Osteoblast (primary cell): Measurements from ENCODE around the gene ZNF521. TPM values are rescaled to one million over a fixed set of nuclear protein-coding genes. Genes with fewer than 3 reads are reported as not detected.

ENCODE experiments used
- DNase-seq: peaks from one replicate; pipeline ENCODE4 v3.0.0; 2011; ENCODE audit warnings: low spot score, mixed read lengths; ENCODE audit not compliant: insufficient read length; ENCODE audit errors: missing footprints
- H2AFZ ChIP-seq: 2 replicates; pipeline ENCODE4 v1.6.0; 2011; ENCODE audit warnings: mild to moderate bottlenecking, low read length
- H3K27ac ChIP-seq: 2 replicates; pipeline ENCODE4 v1.5.1; 2011; ENCODE audit warnings: mild to moderate bottlenecking, low read depth, low read length, moderate library complexity
- H3K27me3 ChIP-seq: 2 replicates; pipeline ENCODE4 v1.6.0; 2012; ENCODE audit warnings: mild to moderate bottlenecking, control low read depth, inconsistent platforms, low read length, moderate library complexity; ENCODE audit not compliant: insufficient read depth
- H3K36me3 ChIP-seq: 2 replicates; pipeline ENCODE4 v1.5.1; 2011; ENCODE audit warnings: mild to moderate bottlenecking, low read length, control low read depth, moderate library complexity; ENCODE audit not compliant: insufficient read depth
- H3K4me1 ChIP-seq: 2 replicates; pipeline ENCODE4 v1.5.1; 2011; ENCODE audit warnings: mild to moderate bottlenecking, low read length, control low read depth, moderate library complexity; ENCODE audit not compliant: insufficient read depth
- H3K4me2 ChIP-seq: 2 replicates; pipeline ENCODE4 v1.6.0; 2011; ENCODE audit warnings: mild to moderate bottlenecking, low read length; ENCODE audit not compliant: insufficient read depth
- H3K4me3 ChIP-seq: fragments of 200-600 bp; sonication (generic); 3 replicates; pipeline ENCODE4 v1.5.1; 2012; ENCODE audit warnings: mild to moderate bottlenecking, low read length, inconsistent platforms; ENCODE audit not compliant: insufficient read depth
- H3K79me2 ChIP-seq: 2 replicates; pipeline ENCODE4 v1.6.0; 2012; ENCODE audit warnings: mild to moderate bottlenecking, low read length, control low read depth, inconsistent platforms; ENCODE audit not compliant: insufficient read depth
- H3K9me3 ChIP-seq: 2 replicates; pipeline ENCODE4 v1.5.1; 2011; ENCODE audit warnings: low read depth, low read length, control low read depth
- H4K20me1 ChIP-seq: 2 replicates; pipeline ENCODE4 v1.6.0; 2012; ENCODE audit warnings: mild to moderate bottlenecking, low read length, control low read depth; ENCODE audit not compliant: insufficient read depth
- CTCF ChIP-seq: IDR thresholded peaks from 2 replicates; pipeline ENCODE4 v1.5.1; 2011; ENCODE audit warnings: mild to moderate bottlenecking, low read depth, low read length, moderate library complexity; ENCODE audit errors: extremely low read depth
- total RNA-seq: library from RNA; depleted of rRNA; stranded (reverse); fragments of >200 nt; gene quantifications from 2 replicates; pipeline ENCODE4 v1.2.3, GENCODE V29; 2012

Gene ZNF521
- total RNA-seq, 1 donor = 27.5 TPM

- Histone ChIP-seq H3K9me3 (no peaks in the 10 kb centered on the region), H3K36me3 (no peaks in the 10 kb centered on the region), H3K4me3 (no peak overlapping the region), H3K27me3 (no peaks in the 10 kb centered on the region), H3K27ac (no peak overlapping the region), H3K79me2 (no peaks in the 10 kb centered on the region), H4K20me1 (no peaks in the 10 kb centered on the region), H3K4me1 (no peaks in the 10 kb centered on the region), H3K4me2 (no peak overlapping the region), H2AFZ (no peak overlapping the region)
- no peak for DNase-seq
- no peak for TF ChIP-seq CTCF
Measured at GRCh38 chr18:25132786-25133496, 219.0 kb downstream of the ZNF521 start.

GRCh38 chr18:25126751-25127150 lies 225.2 kb downstream of the ZNF521 start:
- Histone ChIP-seq H3K4me1 (no peaks in the 10 kb centered on the region), H3K36me3 (no peaks in the 10 kb centered on the region), H4K20me1 (no peaks in the 10 kb centered on the region), H3K27me3 (no peaks in the 10 kb centered on the region), H2AFZ (no peak overlapping the region), H3K9me3 (no peaks in the 10 kb centered on the region), H3K4me2 (no peak overlapping the region), H3K4me3 (no peak overlapping the region), H3K27ac (no peak overlapping the region), H3K79me2 (no peaks in the 10 kb centered on the region)
- no peak for TF ChIP-seq CTCF
- no peak for DNase-seq

GRCh38 chr18:25125680-25126079 lies 226.3 kb downstream of the ZNF521 start:
- H3K79me2 ChIP-seq = no peaks in the 10 kb centered on the region
- H2AFZ ChIP-seq = no peak overlapping the region
- no peak for DNase-seq
- TF ChIP-seq CTCF = no peak
- H3K4me3 ChIP-seq = no peak overlapping the region
- no peak overlapping the region for H3K27ac ChIP-seq
- H3K27me3 ChIP-seq = no peaks in the 10 kb centered on the region
- H3K4me2 ChIP-seq = no peak overlapping the region
- no peaks in the 10 kb centered on the region for H3K36me3 ChIP-seq
- H3K9me3 ChIP-seq = no peaks in the 10 kb centered on the region
- H4K20me1 ChIP-seq = no peaks in the 10 kb centered on the region
- H3K4me1 ChIP-seq = no peaks in the 10 kb centered on the region

GRCh38 chr18:25123438-25124232 lies 228.3 kb downstream of the ZNF521 start:
- no peak overlapping the region for H3K27ac ChIP-seq
- TF ChIP-seq CTCF = no peak
- H3K4me3 ChIP-seq = no peak overlapping the region
- no peak for DNase-seq
- no peaks in the 10 kb centered on the region for H3K9me3 ChIP-seq
- no peaks in the 10 kb centered on the region for H4K20me1 ChIP-seq
- no peak overlapping the region for H3K4me2 ChIP-seq
- H3K36me3 ChIP-seq = no peaks in the 10 kb centered on the region
- no peak overlapping the region for H2AFZ ChIP-seq
- no peaks in the 10 kb centered on the region for H3K79me2 ChIP-seq
- no peaks in the 10 kb centered on the region for H3K27me3 ChIP-seq
- no peaks in the 10 kb centered on the region for H3K4me1 ChIP-seq
